GM12878 (cell line): ENCODE results near the gene E2F2. TPM values are rescaled to one million over a fixed set of nuclear protein-coding genes. Genes with fewer than 3 reads are reported as not detected.

Experiments used
- ASH2L ChIP-seq: fragments of 300-600, 200-600 bp; sonication (generic); IDR thresholded peaks from 2 replicates; pipeline ENCODE4 v1.6.1; 2017; ENCODE audit warnings: low read depth, mild to moderate bottlenecking, borderline replicate concordance
- BCL11A ChIP-seq: IDR thresholded peaks from 2 replicates; pipeline ENCODE4 v1.6.1; 2011; ENCODE audit warnings: low read depth, low read length
- CBFB ChIP-seq: IDR thresholded peaks from 2 replicates; pipeline ENCODE4 v1.6.1; 2016; ENCODE audit warnings: antibody characterized with exemption, low read depth
- E2F4 ChIP-seq: IDR thresholded peaks from 2 replicates; pipeline ENCODE4 v1.6.1; 2012; ENCODE audit warnings: low read depth, low read length, improper control_type of control experiment
- ELK1 ChIP-seq: IDR thresholded peaks from 2 replicates; pipeline ENCODE4 v1.6.1; 2012; ENCODE audit warnings: low read depth, low read length, improper control_type of control experiment
- FOXM1 ChIP-seq: IDR thresholded peaks from 2 replicates; pipeline ENCODE4 v1.6.1; 2012; ENCODE audit warnings: low read depth, mild to moderate bottlenecking, inconsistent platforms, low read length, moderate library complexity
- IKZF2 ChIP-seq, 2 experiments: fragments of 450-650 bp; IDR thresholded peaks; 2 replicates each; pipeline ENCODE4 v1.6.1; 2017; ENCODE audit warnings: mild to moderate bottlenecking in 2 of 2, moderate library complexity in 2 of 2
- MAX ChIP-seq: IDR thresholded peaks from 2 replicates; pipeline ENCODE4 v1.6.1; 2012; ENCODE audit warnings: low read depth, low read length, improper control_type of control experiment
- NFXL1 ChIP-seq: fragments of 450-650 bp; IDR thresholded peaks from 2 replicates; pipeline ENCODE4 v1.6.1; 2017; ENCODE audit warnings: antibody characterized with exemption, mild to moderate bottlenecking, borderline replicate concordance
- POU2F2 ChIP-seq: IDR thresholded peaks from 3 replicates; pipeline ENCODE4 v1.6.1; 2011; ENCODE audit warnings: low read depth, mild to moderate bottlenecking, low read length, borderline replicate concordance
- RCOR1 ChIP-seq: conservative IDR thresholded peaks from 2 replicates; pipeline ENCODE4 v1.6.1; 2012; ENCODE audit warnings: low read depth, low read length, improper control_type of control experiment
- RELB ChIP-seq: fragments of 450-650 bp; IDR thresholded peaks from 2 replicates; pipeline ENCODE4 v1.6.1; 2017; ENCODE audit warnings: low read depth, mild to moderate bottlenecking, moderate library complexity
- RFX5 ChIP-seq: IDR thresholded peaks from 2 replicates; pipeline ENCODE4 v1.6.1; 2011; ENCODE audit warnings: low read depth, low read length, improper control_type of control experiment
- SKIL ChIP-seq: fragments of 450-650 bp; IDR thresholded peaks from 2 replicates; pipeline ENCODE4 v1.6.1; 2017; ENCODE audit warnings: mild to moderate bottlenecking, low read depth, inconsistent platforms; ENCODE audit not compliant: poor library complexity, severe bottlenecking
- SMAD1 ChIP-seq: fragments of 450-650 bp; IDR thresholded peaks from 2 replicates; pipeline ENCODE4 v1.6.1; 2018; ENCODE audit warnings: mild to moderate bottlenecking, low read depth; ENCODE audit not compliant: partially characterized antibody
- SUPT20H ChIP-seq: IDR thresholded peaks from 2 replicates; pipeline ENCODE4 v1.6.1; 2011; ENCODE audit warnings: low read depth, mild to moderate bottlenecking, low read length, moderate library complexity, borderline replicate concordance; ENCODE audit not compliant: control insufficient read depth
- TCF3 ChIP-seq: IDR thresholded peaks from 2 replicates; pipeline ENCODE4 v1.6.1; 2012; ENCODE audit warnings: low read depth, mild to moderate bottlenecking, low read length, borderline replicate concordance; ENCODE audit not compliant: insufficient read depth
- TCF7 ChIP-seq: IDR thresholded peaks from 2 replicates; pipeline ENCODE4 v1.6.1; 2014; ENCODE audit warnings: antibody characterized with exemption, borderline replicate concordance
- YY1 ChIP-seq: IDR thresholded peaks from 2 replicates; pipeline ENCODE4 v1.6.1; 2011; ENCODE audit warnings: low read depth, mild to moderate bottlenecking, low read length
- ZBTB11 ChIP-seq: fragments of 450-650 bp; formaldehyde crosslinking; IDR thresholded peaks from 2 replicates; pipeline ENCODE4 v1.5.0; 2022; ENCODE audit warnings: mild to moderate bottlenecking, missing genetic modification characterization
- polyA plus RNA-seq, 11 experiments: library from polyadenylated mRNA; depleted of rRNA in 4 of 11; unstranded in 6 of 11; stranded (reverse) in 5 of 11; fragments of >200 nt; fragmentation: Nextera tagmentation in 4 of 11; fragmentation: Illumina TruSeq in 1 of 11; extraction: Ambion mirVana in 4 of 11; extraction: Trizol in 1 of 11; gene quantifications; 1 replicate in 1 of 11; 2 replicates in 10 of 11; pipeline versions ENCODE4 v1.2.1 to v1.2.3, GENCODE V29; 2011 to 2016; ENCODE audit warnings: inconsistent platforms in 2 of 11, missing spikeins in 2 of 11, low read depth in 1 of 11
- total RNA-seq, 4 experiments: library from RNA; depleted of rRNA in 3 of 4; stranded (reverse); fragments of >200 nt in 3 of 4; fragmentation: Illumina TruSeq in 1 of 4; extraction: Trizol in 1 of 4; gene quantifications; 2 replicates each; pipeline versions ENCODE4 v1.2.1 to v1.2.3, GENCODE V29; 2013 to 2021

The E2F2 gene
- total and polyA plus RNA-seq, 10 of the 15 experiments (the other 5 are each of a cell fraction or from before 2014, with no cell fraction given) = 3.8 to 27.2 (median 14.6) TPM

GRCh38 chr1:23533246-23534023 is 2.4 kb upstream of the E2F2 start (continued):
- peak; percentile 74; the same call in 1 of the 2 replicates for TF ChIP-seq FOXM1
- TF ChIP-seq TCF7 = no peak
- no peak for TF ChIP-seq ZBTB11 (CRISPR knock-in tag)
- TF ChIP-seq MAX = no peak
- no peak for TF ChIP-seq NFXL1
- TF ChIP-seq YY1 = no peak
- TF ChIP-seq RELB = no peak
- TF ChIP-seq SMAD1 = no peak
- TF ChIP-seq POU2F2 = no peak
- no peak for TF ChIP-seq SUPT20H
- TF ChIP-seq ASH2L = no peak
- TF ChIP-seq RFX5 = no peak
- no peak for TF ChIP-seq TCF3
- no peak for TF ChIP-seq ELK1
- peak in 1 of 2 experiments; percentile 35; a peak in 1 of 4 replicates for TF ChIP-seq IKZF2 (IDR thresholded peaks at IDR 0.05)
- TF ChIP-seq RCOR1 = no peak
- peak; percentile 63; the same call in 1 of the 2 replicates for TF ChIP-seq BCL11A
- no peak for TF ChIP-seq SKIL
- TF ChIP-seq E2F4 = no peak
- 0 out of 2 replicates have a peak, but pooled peaks have one; percentile 41 for TF ChIP-seq CBFB
